Esophagus muscularis mucosa (tissue), 4 donors: ENCODE results near the gene CNTNAP2.

Source experiments
- CTCF ChIP-seq, 3 experiments: fragments of 200-600 bp in 2 of 3; fragments of 450-650 bp in 1 of 3; sonication (generic) in 2 of 3; IDR thresholded peaks; one replicate each; pipeline ENCODE4 v1.5.1; 2017 to 2019; ENCODE audit warnings: antibody characterized with exemption in 3 of 3, mild to moderate bottlenecking in 2 of 3, moderate library complexity in 1 of 3
- EP300 ChIP-seq: sonication (generic); formaldehyde crosslinking; IDR thresholded peaks from one replicate; pipeline ENCODE4 v1.6.1; 2017; ENCODE audit warnings: antibody characterized with exemption
- POLR2A ChIP-seq: fragments of 450-650 bp; IDR thresholded peaks from one replicate; pipeline ENCODE4 v1.6.1; 2017; ENCODE audit warnings: antibody characterized with exemption, moderate library complexity, mild to moderate bottlenecking, low read depth
- POLR2AphosphoS5 ChIP-seq, 2 donors: sonication (generic); formaldehyde crosslinking; IDR thresholded peaks; one replicate each; pipeline ENCODE4 v1.6.1; 2017; ENCODE audit warnings: antibody characterized with exemption in 2 of 2

GRCh38 chr7:146772601-146773000 lies 656.0 kb downstream of the CNTNAP2 start:
- TF ChIP-seq CTCF (IDR thresholded peaks at IDR 0.05) (no peak), POLR2A (no peak), POLR2AphosphoS5 (IDR thresholded peaks at IDR 0.05) (no peak), EP300 (no peak)
